Myometrial cell (primary cell): ENCODE measurements around the gene AMY2A. TPM values are rescaled to one million over a fixed set of nuclear protein-coding genes. Genes with fewer than 3 reads are reported as not detected.

Source experiments
- total RNA-seq: library from RNA; depleted of rRNA; stranded (reverse); fragments of >200 nt; gene quantifications from 2 replicates; pipeline ENCODE4 v1.2.3, GENCODE V29; 2015

The AMY2A gene
- not detected in 2 replicates for total RNA-seq

GRCh38 chr1:103616994-103617477 is at the start of gene AMY2A:
Gene AMY2A, plus strand, starts transcription at chr1:103617427. Its CDS starts 14 bp downstream, at chr1:103617441.

GRCh38 chr1:103571289-103571688 is 45.9 kb upstream of the AMY2A start, which contains the start of gene AMY2B:
Gene AMY2B, plus strand, starts transcription at chr1:103571589. Its CDS starts 14 bp downstream, at chr1:103571603.

GRCh38 chr1:103655460-103655859 is 38.2 kb downstream of the AMY2A start, which contains the start of gene AMY1A:
Gene AMY1A, plus strand, starts transcription at chr1:103655760. Its CDS starts 571 bp downstream, at chr1:103656331.

Other genes starting within 250 kb of the AMY2A start
- 3.9 and 5.5 TPM in 2 replicates for gene RNPC3, start 91.7 kb upstream of the AMY2A start, total RNA-seq
- 1.2 TPM in 1 of 2 replicates, not detected in the other for gene AMY2B, start 45.8 kb upstream of the AMY2A start, total RNA-seq
- gene AMY1A, start 38.3 kb downstream of the AMY2A start, total RNA-seq: not detected in 2 replicates
- gene AMY1B, start 78.8 kb downstream of the AMY2A start, total RNA-seq: not detected in 2 replicates
- gene AMY1C, start 132.5 kb downstream of the AMY2A start, total RNA-seq: not detected in 2 replicates